PFSK-1 (cell line): ENCODE measurements around the gene GLS.

Experiments
- POLR2AphosphoS5 ChIP-seq: IDR thresholded peaks from 2 replicates; pipeline ENCODE4 v1.6.1; 2012; ENCODE audit warnings: low read depth, mild to moderate bottlenecking, control low read depth, low read length, moderate library complexity
- SIN3A ChIP-seq: IDR thresholded peaks from 2 replicates; pipeline ENCODE4 v1.6.1; 2012; ENCODE audit warnings: mild to moderate bottlenecking, low read length, moderate library complexity, borderline replicate concordance; ENCODE audit not compliant: insufficient read depth
- TAF1 ChIP-seq: IDR thresholded peaks from 2 replicates; pipeline ENCODE4 v1.6.1; 2012; ENCODE audit warnings: low read length, control low read depth, borderline replicate concordance; ENCODE audit not compliant: insufficient read depth
- TF ChIP-seq, protein P1 (sequence below), 2 experiments: IDR thresholded peaks; 2 replicates each; pipeline versions ENCODE4 v1.6.1 to v1.8.0; 2011 to 2012; ENCODE audit warnings: low read depth in 2 of 2, low read length in 2 of 2, control low read depth in 1 of 2, inconsistent platforms in 1 of 2, mild to moderate bottlenecking in 1 of 2, moderate library complexity in 1 of 2; ENCODE audit not compliant: insufficient read depth in 1 of 2

DNA sequence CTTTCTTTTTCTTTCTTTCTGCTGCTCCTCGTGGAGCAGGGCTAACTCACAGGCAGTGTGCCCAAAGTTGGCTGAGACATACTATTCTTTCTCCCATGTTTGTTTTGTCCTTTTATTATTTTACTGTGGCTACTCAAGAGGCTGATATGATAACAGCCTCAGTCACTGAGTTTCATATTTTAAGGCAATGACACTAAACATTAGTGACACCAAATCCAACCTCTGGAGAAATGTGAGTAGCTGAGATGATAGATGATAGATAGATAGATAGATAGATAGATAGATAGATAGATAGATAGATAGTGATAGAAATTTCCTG, 45.8 kb upstream of the GLS start:
- TF ChIP-seq POLR2AphosphoS5 (no peak), SIN3A (no peak), TAF1 (no peak)
- TF ChIP-seq, protein P1, sequence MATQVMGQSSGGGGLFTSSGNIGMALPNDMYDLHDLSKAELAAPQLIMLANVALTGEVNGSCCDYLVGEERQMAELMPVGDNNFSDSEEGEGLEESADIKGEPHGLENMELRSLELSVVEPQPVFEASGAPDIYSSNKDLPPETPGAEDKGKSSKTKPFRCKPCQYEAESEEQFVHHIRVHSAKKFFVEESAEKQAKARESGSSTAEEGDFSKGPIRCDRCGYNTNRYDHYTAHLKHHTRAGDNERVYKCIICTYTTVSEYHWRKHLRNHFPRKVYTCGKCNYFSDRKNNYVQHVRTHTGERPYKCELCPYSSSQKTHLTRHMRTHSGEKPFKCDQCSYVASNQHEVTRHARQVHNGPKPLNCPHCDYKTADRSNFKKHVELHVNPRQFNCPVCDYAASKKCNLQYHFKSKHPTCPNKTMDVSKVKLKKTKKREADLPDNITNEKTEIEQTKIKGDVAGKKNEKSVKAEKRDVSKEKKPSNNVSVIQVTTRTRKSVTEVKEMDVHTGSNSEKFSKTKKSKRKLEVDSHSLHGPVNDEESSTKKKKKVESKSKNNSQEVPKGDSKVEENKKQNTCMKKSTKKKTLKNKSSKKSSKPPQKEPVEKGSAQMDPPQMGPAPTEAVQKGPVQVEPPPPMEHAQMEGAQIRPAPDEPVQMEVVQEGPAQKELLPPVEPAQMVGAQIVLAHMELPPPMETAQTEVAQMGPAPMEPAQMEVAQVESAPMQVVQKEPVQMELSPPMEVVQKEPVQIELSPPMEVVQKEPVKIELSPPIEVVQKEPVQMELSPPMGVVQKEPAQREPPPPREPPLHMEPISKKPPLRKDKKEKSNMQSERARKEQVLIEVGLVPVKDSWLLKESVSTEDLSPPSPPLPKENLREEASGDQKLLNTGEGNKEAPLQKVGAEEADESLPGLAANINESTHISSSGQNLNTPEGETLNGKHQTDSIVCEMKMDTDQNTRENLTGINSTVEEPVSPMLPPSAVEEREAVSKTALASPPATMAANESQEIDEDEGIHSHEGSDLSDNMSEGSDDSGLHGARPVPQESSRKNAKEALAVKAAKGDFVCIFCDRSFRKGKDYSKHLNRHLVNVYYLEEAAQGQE (IDR thresholded peaks at IDR 0.05; ENCODE audit: insufficient read depth in 1 of 2, low read depth in 2 of 2, low read length in 2 of 2) = no peak
